ENCODE data around the gene MYO6.
A peak's percentile ranks its signal among the peaks of the same experiment; 100 is the strongest.
"Not testable (repeated sequence)": the region's sequence is repeated elsewhere in the genome, so short reads cannot be mapped to it uniquely, and the experiment has no call there.

MYO6 gene

GRCh38 chr6:75748743-75749538 lies at the start of gene MYO6:
Gene MYO6, plus strand, starts transcription at chr6:75749239. Its CDS starts 68,309 bp downstream, at chr6:75817548.
- peak; percentile 80 for DNase-seq

- not testable (repeated sequence) for DNase-seq
Measured at GRCh38 chr6:75708334-75708733, 40.7 kb upstream of the MYO6 start.

GRCh38 chr6:75711173-75711572 lies 37.9 kb upstream of the MYO6 start:
- no peak for DNase-seq

GRCh38 chr6:75719133-75719532 lies 29.9 kb upstream of the MYO6 start:
- no peak for DNase-seq

- DNase-seq, result no peak
Measured at GRCh38 chr6:75723382-75723781, 25.7 kb upstream of the MYO6 start.

GRCh38 chr6:75727206-75727605 lies 21.8 kb upstream of the MYO6 start:
- no peak for DNase-seq

- DNase-seq, result not testable (repeated sequence)
Measured at GRCh38 chr6:75731029-75731428, 18.0 kb upstream of the MYO6 start.

GRCh38 chr6:75735491-75736186 lies 13.4 kb upstream of the MYO6 start:
- no peak for DNase-seq

GRCh38 chr6:75743971-75744370 lies 5.1 kb upstream of the MYO6 start:
- DNase-seq, result no peak

GRCh38 chr6:75745404-75745803 lies 3.6 kb upstream of the MYO6 start:
- no peak for DNase-seq

- DNase-seq, result no peak
Measured at GRCh38 chr6:75746221-75746620, 2.8 kb upstream of the MYO6 start.

- DNase-seq, result no peak
Measured at GRCh38 chr6:75747152-75747992, 1.7 kb upstream of the MYO6 start.

GRCh38 chr6:75748003-75748742 lies 866 bp upstream of the MYO6 start:
- DNase-seq, result no peak

- DNase-seq, result no peak
Measured at GRCh38 chr6:75751443-75751842, 2.4 kb downstream of the MYO6 start.

GRCh38 chr6:75752365-75752764 lies 3.3 kb downstream of the MYO6 start:
- no peak for DNase-seq

- no peak for DNase-seq
Measured at GRCh38 chr6:75755704-75756103, 6.7 kb downstream of the MYO6 start.

GRCh38 chr6:75757295-75757694 lies 8.3 kb downstream of the MYO6 start:
- DNase-seq, result no peak

- no peak for DNase-seq
Measured at GRCh38 chr6:75758061-75758460, 9.0 kb downstream of the MYO6 start.

GRCh38 chr6:75759207-75759606 lies 10.2 kb downstream of the MYO6 start:
- no peak for DNase-seq

GRCh38 chr6:75760320-75760719 lies 11.3 kb downstream of the MYO6 start:
- DNase-seq, result no peak

GRCh38 chr6:75761489-75761888 lies 12.4 kb downstream of the MYO6 start:
- no peak for DNase-seq

GRCh38 chr6:75762063-75762462 lies 13.0 kb downstream of the MYO6 start:
- DNase-seq, result no peak

- no peak for DNase-seq
Measured at GRCh38 chr6:75766387-75766786, 17.3 kb downstream of the MYO6 start.

Measured in left hindlimb (tissue), 1 donor.